ENCODE data around the gene KRT37. TPM values are rescaled to one million over a fixed set of nuclear protein-coding genes. Genes with fewer than 3 reads are reported as not detected.

KRT37 gene
- total and polyA plus RNA-seq, 2 of the 13 experiments (the other 11 are each of a cell fraction or from before 2014, with no cell fraction given): 0.69 TPM; not detected in 1

GRCh38 chr17:41467561-41467960 lies 43.2 kb upstream of the KRT37 start:
- Histone ChIP-seq H3K9ac (ENCODE audit: insufficient read depth, low read depth, low read length) (no peak overlapping the region), H3K36me3 (replicated peaks in 1 of 2; ENCODE audit: control insufficient read depth in 1 of 2, insufficient read depth in 2 of 2, low read length in 2 of 2) (no peaks in the 10 kb centered on the region), H3K4me1 (ENCODE audit: insufficient read depth, low read length) (no peaks in the 10 kb centered on the region), H3K27ac (ENCODE audit: extremely low read length, insufficient read depth, low read length) (no peak overlapping the region), H3K4me3 (replicated peaks in 1 of 3; ENCODE audit: insufficient read depth in 1 of 3, low read depth in 2 of 3, low read length in 3 of 3) (no peak overlapping the region), H3K27me3 (ENCODE audit: control insufficient read depth in 1 of 2, insufficient read depth in 2 of 2, low read length in 2 of 2) (peaks cover 2 to 43% of the 10 kb centered on the region in 2 experiments; a peak in 3 of 5 replicates), H3K4me2 (ENCODE audit: low read depth, low read length) (no peak overlapping the region), H2AFZ (ENCODE audit: low read length) (no peak overlapping the region), H3K9me3 (ENCODE audit: low read length) (no peaks in the 10 kb centered on the region), H3K79me2 (ENCODE audit: insufficient read depth, low read length) (no peaks in the 10 kb centered on the region), H4K20me1 (ENCODE audit: insufficient read depth, low read length) (no peaks in the 10 kb centered on the region)
- no peak for ATAC-seq
- TF ChIP-seq TEAD3 (CRISPR knock-in tag; optimal IDR thresholded peaks at IDR 0.05; ENCODE audit: borderline replicate concordance) (no peak), ZNF484 (CRISPR knock-in tag; IDR thresholded peaks at IDR 0.05; ENCODE audit: borderline replicate concordance, low read depth) (no peak)
- BruUV-seq (replicated peaks): no TSS peak
- ChIA-PET CTCF (ENCODE audit: low intra/inter-chr PET ratio, low total read pairs) (no interaction called here), POLR2A (no interaction called here)
- in situ Hi-C loops (cut with HindIII; ENCODE audit: extremely low pct_ligation_motif_present, low pct_unique_long_range_greater_than_20kb) (no loop called here), intact Hi-C loops (cut with micrococcal nuclease; ENCODE audit: unreplicated experiment) (no loop called here)
- no peak for FAIRE-seq
- 0% methylated on average over 4 of the region's 4 CpGs for WGBS (ENCODE audit: low lambda C conversion rate)
- DNase-seq (ENCODE audit: low spot score): no peak

GRCh38 chr17:41466988-41467387 lies 42.6 kb upstream of the KRT37 start, which contains the start of gene KRT32:
Gene KRT32 (minus strand): TSS chr17:41467386. CDS start chr17:41467325, 61 bp downstream.
- CTCF ChIA-PET (ENCODE audit: low intra/inter-chr PET ratio, low total read pairs): no interaction called here
- Histone ChIP-seq H3K79me2 (ENCODE audit: insufficient read depth, low read length) (no peaks in the 10 kb centered on the region), H3K4me3 (replicated peaks in 1 of 3; ENCODE audit: insufficient read depth in 1 of 3, low read depth in 2 of 3, low read length in 3 of 3) (no peak within 1 kb of the TSS), H3K36me3 (replicated peaks in 1 of 2; ENCODE audit: control insufficient read depth in 1 of 2, insufficient read depth in 2 of 2, low read length in 2 of 2) (no peaks in the 10 kb centered on the region), H3K4me1 (ENCODE audit: insufficient read depth, low read length) (no peaks in the 10 kb centered on the region), H3K4me2 (ENCODE audit: low read depth, low read length) (no peak within 1 kb of the TSS), H3K9ac (ENCODE audit: insufficient read depth, low read depth, low read length) (no peak within 1 kb of the TSS), H2AFZ (ENCODE audit: low read length) (no peak within 1 kb of the TSS), H3K9me3 (ENCODE audit: low read length) (no peaks in the 10 kb centered on the region), H4K20me1 (ENCODE audit: insufficient read depth, low read length) (no peaks in the 10 kb centered on the region), H3K27ac (ENCODE audit: extremely low read length, insufficient read depth, low read length) (no peak within 1 kb of the TSS), H3K27me3 (ENCODE audit: control insufficient read depth in 1 of 2, insufficient read depth in 2 of 2, low read length in 2 of 2) (peaks cover 2 to 43% of the 10 kb centered on the region in 2 experiments; a peak in 3 of 5 replicates)
- no peak for TF ChIP-seq NFE2L2 (IDR thresholded peaks at IDR 0.05; ENCODE audit: low read length)
- intact Hi-C loops (cut with micrococcal nuclease; ENCODE audit: unreplicated experiment) (no loop called here), in situ Hi-C loops (cut with HindIII; ENCODE audit: extremely low pct_ligation_motif_present, low pct_unique_long_range_greater_than_20kb) (no loop called here)
- POLR2A ChIA-PET: no interaction called here
- DNase-seq (ENCODE audit: low spot score) (no peak), FAIRE-seq (no peak), ATAC-seq (no peak)
- BruUV-seq (replicated peaks): no TSS peak
- 35% methylated on average over 9 of the region's 14 CpGs for WGBS (ENCODE audit: low lambda C conversion rate)

All from HepG2 (cell line).